Measurements from ENCODE around the gene EFTUD2. TPM values are rescaled to one million over a fixed set of nuclear protein-coding genes. Genes with fewer than 3 reads are reported as not detected.

Gene EFTUD2
- total and polyA plus RNA-seq, 4 donors, result 35.5 to 93.3 (median 73.3) TPM

DNA sequence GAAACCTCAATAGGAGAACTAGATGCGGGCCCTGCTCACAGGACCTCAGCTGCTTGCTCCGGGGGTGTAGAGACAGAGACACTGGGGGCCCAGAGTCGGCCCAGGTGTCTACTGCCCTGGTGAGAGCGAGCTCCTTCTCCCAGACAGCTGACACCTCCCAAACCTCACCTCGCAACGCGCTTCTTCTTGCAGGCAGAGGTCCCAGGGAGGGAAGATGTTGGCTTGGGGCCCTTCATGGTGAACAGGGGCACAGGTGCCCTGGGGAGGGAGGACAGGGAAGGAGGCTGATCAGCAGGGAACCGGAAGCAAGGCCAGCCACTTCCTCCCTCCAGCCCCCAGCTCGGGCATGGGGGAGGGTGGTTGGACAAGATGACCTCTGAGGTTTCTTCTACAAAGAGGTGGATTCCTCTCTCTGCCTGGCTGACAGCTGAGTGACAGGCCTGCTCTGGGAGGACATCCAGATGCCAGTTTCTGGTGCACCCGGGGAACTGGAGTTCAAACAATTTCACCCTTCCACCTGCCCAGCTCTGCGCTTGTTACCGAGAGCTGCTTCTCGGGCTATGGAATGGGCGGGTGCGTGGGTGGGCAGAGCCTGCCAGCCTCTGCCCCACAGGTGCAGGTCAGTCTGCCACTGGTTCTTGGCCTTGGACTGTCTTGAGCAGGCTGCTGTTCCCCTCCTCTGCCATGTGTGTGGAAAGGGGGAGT is 27.7 kb upstream of the EFTUD2 start:
- WGBS, 2 donors, result 88 to 92% methylated on average over 15 of the region's 15 CpGs
- TF ChIP-seq, protein P1, sequence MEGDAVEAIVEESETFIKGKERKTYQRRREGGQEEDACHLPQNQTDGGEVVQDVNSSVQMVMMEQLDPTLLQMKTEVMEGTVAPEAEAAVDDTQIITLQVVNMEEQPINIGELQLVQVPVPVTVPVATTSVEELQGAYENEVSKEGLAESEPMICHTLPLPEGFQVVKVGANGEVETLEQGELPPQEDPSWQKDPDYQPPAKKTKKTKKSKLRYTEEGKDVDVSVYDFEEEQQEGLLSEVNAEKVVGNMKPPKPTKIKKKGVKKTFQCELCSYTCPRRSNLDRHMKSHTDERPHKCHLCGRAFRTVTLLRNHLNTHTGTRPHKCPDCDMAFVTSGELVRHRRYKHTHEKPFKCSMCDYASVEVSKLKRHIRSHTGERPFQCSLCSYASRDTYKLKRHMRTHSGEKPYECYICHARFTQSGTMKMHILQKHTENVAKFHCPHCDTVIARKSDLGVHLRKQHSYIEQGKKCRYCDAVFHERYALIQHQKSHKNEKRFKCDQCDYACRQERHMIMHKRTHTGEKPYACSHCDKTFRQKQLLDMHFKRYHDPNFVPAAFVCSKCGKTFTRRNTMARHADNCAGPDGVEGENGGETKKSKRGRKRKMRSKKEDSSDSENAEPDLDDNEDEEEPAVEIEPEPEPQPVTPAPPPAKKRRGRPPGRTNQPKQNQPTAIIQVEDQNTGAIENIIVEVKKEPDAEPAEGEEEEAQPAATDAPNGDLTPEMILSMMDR (IDR thresholded peaks at IDR 0.05; ENCODE audit: control extremely low read depth, extremely low read depth), result no peak
- ATAC-seq (ENCODE audit: insufficient read depth, low FRiP score) (no peak), DNase-seq (no peak)
- H3K36me3 ChIP-seq (ENCODE audit: control insufficient read depth in 4 of 4, insufficient read depth in 4 of 4, low read length in 4 of 4), result peaks cover 0 to 14% (median 0%) of the 10 kb centered on the region in 4 donors
- no peak overlapping the region for H3K27ac ChIP-seq (ENCODE audit: low read depth in 1 of 2, low read length in 1 of 2)
- no peak overlapping the region for H3K4me3 ChIP-seq
- no peak overlapping the region for H3K9ac ChIP-seq (ENCODE audit: insufficient read depth in 1 of 2, low read length in 2 of 2)
- no peaks in the 10 kb centered on the region for H3K9me3 ChIP-seq (ENCODE audit: control insufficient read depth in 4 of 4, insufficient read depth in 3 of 4, low read length in 3 of 4)
- H3K27me3 ChIP-seq (ENCODE audit: control insufficient read depth in 3 of 3, insufficient read depth in 3 of 3, low read length in 2 of 3), result peaks cover 0 to 9% (median 0%) of the 10 kb centered on the region in 3 donors
- H3K4me1 ChIP-seq (ENCODE audit: control insufficient read depth in 5 of 5, insufficient read depth in 5 of 5, low read length in 5 of 5), result peaks cover 0 to 9% (median 0%) of the 10 kb centered on the region in 5 donors

DNA sequence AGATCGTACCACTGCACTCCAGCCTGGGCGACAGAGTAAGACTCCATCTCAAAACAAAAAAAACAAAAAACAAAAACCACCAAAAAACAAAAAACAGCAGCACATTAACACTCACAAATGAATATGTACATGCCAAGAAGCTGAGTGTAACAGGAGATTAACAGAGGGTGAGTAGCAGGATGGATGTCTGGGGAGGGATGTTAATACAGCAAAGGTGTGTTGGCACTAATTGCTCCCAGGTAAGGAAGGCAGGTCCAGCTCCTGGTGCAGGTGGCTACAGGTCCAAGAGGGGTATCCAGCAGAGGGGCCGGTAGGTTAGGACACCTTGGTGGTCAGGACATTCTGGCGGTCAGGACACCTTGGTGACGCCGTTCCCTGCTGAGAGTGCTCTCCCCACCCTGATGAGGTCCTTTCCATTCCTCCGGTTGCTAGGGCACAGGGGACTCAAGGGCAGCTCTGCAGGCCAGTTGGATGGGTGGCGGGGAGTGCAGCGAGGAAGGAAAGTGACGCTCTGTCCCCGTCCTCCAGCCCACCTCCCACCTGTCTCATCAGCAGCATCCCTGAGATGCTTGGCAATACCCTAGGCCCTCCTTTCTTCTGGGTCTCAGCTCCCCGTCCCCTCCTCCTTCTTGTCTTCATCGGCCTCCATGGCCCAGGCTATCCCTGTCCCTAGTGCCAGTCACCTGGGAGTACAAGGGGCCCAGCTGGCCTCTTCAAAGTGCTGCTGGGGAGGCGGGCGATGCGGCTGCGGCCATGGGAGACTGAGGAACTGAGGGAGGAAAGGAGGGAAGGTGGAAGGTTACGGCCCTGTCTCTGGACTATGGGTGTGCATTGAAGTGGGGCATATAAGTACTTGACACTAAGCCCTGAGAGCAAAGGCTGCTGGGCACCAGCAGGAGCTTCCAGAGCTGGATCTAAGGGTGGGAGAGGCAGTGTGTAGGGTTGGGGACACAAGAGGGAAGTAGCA is 26.8 kb upstream of the EFTUD2 start:
- DNase-seq (no peak), ATAC-seq (ENCODE audit: insufficient read depth, low FRiP score) (no peak)
- Histone ChIP-seq H3K36me3 (ENCODE audit: control insufficient read depth in 4 of 4, insufficient read depth in 4 of 4, low read length in 4 of 4) (peaks cover 0 to 9% (median 0%) of the 10 kb centered on the region in 4 donors), H3K27ac (ENCODE audit: low read depth in 1 of 2, low read length in 1 of 2) (no peak overlapping the region), H3K4me3 (no peak overlapping the region), H3K27me3 (ENCODE audit: control insufficient read depth in 3 of 3, insufficient read depth in 3 of 3, low read length in 2 of 3) (peaks cover 0 to 14% (median 0%) of the 10 kb centered on the region in 3 donors), H3K4me1 (ENCODE audit: control insufficient read depth in 5 of 5, insufficient read depth in 5 of 5, low read length in 5 of 5) (peaks cover 0 to 9% (median 0%) of the 10 kb centered on the region in 5 donors), H3K9ac (ENCODE audit: insufficient read depth in 1 of 2, low read length in 2 of 2) (no peak overlapping the region), H3K9me3 (ENCODE audit: control insufficient read depth in 4 of 4, insufficient read depth in 3 of 4, low read length in 3 of 4) (no peaks in the 10 kb centered on the region)
- TF ChIP-seq, protein P1 (IDR thresholded peaks at IDR 0.05; ENCODE audit: control extremely low read depth, extremely low read depth), result no peak
- 96 to 97% methylated on average over 18 of the region's 18 CpGs for WGBS, 2 donors

DNA sequence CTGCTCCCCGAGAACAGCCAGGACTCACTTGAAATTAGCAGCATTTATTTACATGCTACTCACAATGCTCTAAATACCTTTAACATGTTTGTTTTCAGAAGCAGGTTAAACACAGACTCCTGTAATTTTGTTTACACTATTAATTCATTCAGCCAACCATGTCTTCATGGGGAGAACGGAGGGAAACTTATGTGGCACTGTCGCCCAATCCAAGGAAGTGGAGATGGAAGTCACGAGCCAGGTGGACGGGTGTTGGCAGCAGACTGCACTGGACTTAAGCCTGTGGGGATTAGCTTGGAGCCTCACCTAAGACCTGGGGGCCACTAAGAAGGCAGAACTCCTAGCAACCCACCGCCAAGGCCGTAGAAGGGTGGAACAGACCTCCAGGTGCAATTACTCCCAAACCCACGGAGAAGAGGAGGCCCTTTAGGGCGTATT is 24.9 kb upstream of the EFTUD2 start:
- H3K27me3 ChIP-seq (ENCODE audit: control insufficient read depth in 3 of 3, insufficient read depth in 3 of 3, low read length in 2 of 3), result peaks cover 0 to 14% (median 0%) of the 10 kb centered on the region in 3 donors
- WGBS, 2 donors, result 81 to 85% methylated on average over 9 of the region's 9 CpGs
- TF ChIP-seq, protein P1 (IDR thresholded peaks at IDR 0.05; ENCODE audit: control extremely low read depth, extremely low read depth), result no peak
- peaks cover 0 to 13% (median 0%) of the 10 kb centered on the region in 5 donors for H3K4me1 ChIP-seq (ENCODE audit: control insufficient read depth in 5 of 5, insufficient read depth in 5 of 5, low read length in 5 of 5)
- peaks cover 0 to 5% (median 0%) of the 10 kb centered on the region in 4 donors for H3K36me3 ChIP-seq (ENCODE audit: control insufficient read depth in 4 of 4, insufficient read depth in 4 of 4, low read length in 4 of 4)
- no peak for ATAC-seq (ENCODE audit: insufficient read depth, low FRiP score)
- H3K9me3 ChIP-seq (ENCODE audit: control insufficient read depth in 4 of 4, insufficient read depth in 3 of 4, low read length in 3 of 4), result no peaks in the 10 kb centered on the region
- H3K4me3 ChIP-seq, result no peak overlapping the region
- no peak overlapping the region for H3K9ac ChIP-seq (ENCODE audit: insufficient read depth in 1 of 2, low read length in 2 of 2)
- DNase-seq, result no peak
- no peak overlapping the region for H3K27ac ChIP-seq (ENCODE audit: low read depth in 1 of 2, low read length in 1 of 2)
